Heart left ventricle (tissue), 16 donors: ENCODE results near the gene MOB1A. TPM values are rescaled to one million over a fixed set of nuclear protein-coding genes. Genes with fewer than 3 reads are reported as not detected.
"Not testable (repeated sequence)": the region's sequence is repeated elsewhere in the genome, so short reads cannot be mapped to it uniquely, and the experiment has no call there.

Source experiments
- ATAC-seq, 4 donors: fragments of 200-7000 bp; cut with Tn5 transposase; one replicate each; pipeline ENCODE4 v1.9.1; 2020 to 2022; ENCODE audit warnings: moderate library complexity in 4 of 4, mild to moderate bottlenecking in 3 of 4, moderate number of reproducible peaks in 1 of 4
- DNase-seq, 5 donors: peaks; one replicate each; pipeline ENCODE4 v3.0.0-alpha.2; 2020
- H3K27ac ChIP-seq, 12 donors: fragments of 200-600 bp; sonication (generic) in 4 of 12; one replicate each; pipeline versions ENCODE4 v1.5.0 to v1.8.0; 2016 to 2022; ENCODE audit warnings: mild to moderate bottlenecking in 2 of 12
- H3K27me3 ChIP-seq, 9 donors: fragments of 200-600 bp; sonication (generic) in 2 of 9; one replicate each; pipeline versions ENCODE4 v1.5.1 to v1.8.0; 2016 to 2022; ENCODE audit warnings: mild to moderate bottlenecking in 3 of 9
- H3K36me3 ChIP-seq, 9 donors: fragments of 200-600 bp; sonication (generic) in 2 of 9; one replicate each; pipeline versions ENCODE4 v1.5.0 to v1.8.0; 2018 to 2022; ENCODE audit warnings: mild to moderate bottlenecking in 2 of 9
- H3K4me1 ChIP-seq, 12 donors: fragments of 200-600 bp; sonication (generic) in 4 of 12; one replicate each; pipeline versions ENCODE4 v1.5.0 to v1.8.0; 2016 to 2022; ENCODE audit warnings: mild to moderate bottlenecking in 3 of 12
- H3K4me3 ChIP-seq, 12 donors: fragments of 200-600 bp; sonication (generic) in 4 of 12; one replicate each; pipeline versions ENCODE4 v1.5.0 to v1.8.0; 2017 to 2022; ENCODE audit warnings: mild to moderate bottlenecking in 9 of 12, moderate library complexity in 4 of 12
- H3K9me3 ChIP-seq, 12 donors: fragments of 200-600 bp; sonication (generic) in 4 of 12; one replicate each; pipeline versions ENCODE4 v1.5.0 to v1.8.0; 2016 to 2022; ENCODE audit warnings: mild to moderate bottlenecking in 1 of 12
- CTCF ChIP-seq, 12 donors: fragments of 200-600 bp; sonication (generic) in 4 of 12; IDR thresholded peaks; one replicate each; pipeline versions ENCODE4 v1.5.0 to v1.8.0; 2018 to 2022; ENCODE audit warnings: antibody characterized with exemption in 12 of 12, mild to moderate bottlenecking in 5 of 12
- POLR2A ChIP-seq, 2 donors: fragments of 450-650 bp; IDR thresholded peaks; one replicate each; pipeline ENCODE4 v1.6.1; 2017; ENCODE audit warnings: antibody characterized with exemption in 2 of 2, mild to moderate bottlenecking in 2 of 2, moderate library complexity in 2 of 2
- whole genome bisulfite sequencing, 4 donors: extraction: QIAGEN DNeasy Blood & Tissue Kit in 2 of 4; methylation state at CpG; one replicate each; pipeline versions ENCODE4 v1.1.5 to v1.1.7; 2013 to 2018; 5-methylcytosine and 5-hydroxymethylcytosine counted together
- intact Hi-C, 10 donors: fragments of 100-400 bp; cut with DNase I; formaldehyde crosslinking; loops; one replicate each; pipeline versions ENCODE4 v1.11.1 to v1.14.2; 2022
- polyA plus RNA-seq, 2 donors: library from polyadenylated mRNA; stranded (reverse); fragments of 200-250 nt; gene quantifications; one replicate each; pipeline ENCODE4 v1.2.3, GENCODE V29; 2013
- total RNA-seq, 9 donors: library from RNA; depleted of rRNA in 2 of 9; stranded (reverse); fragments of >200 nt in 2 of 9; fragmentation: NEBNext Ultra II Directional in 3 of 9; extraction: Animal tissue kit (Norgen Biotek cat#: 25700) in 3 of 9; gene quantifications; one replicate each; pipeline versions ENCODE4 v1.1.0 to v1.2.4, GENCODE V29; 2016 to 2023
- donor health status: ischemic (EF 13 %, LVEDD 7.1; RV severe dilation, severe dysfunction).
- donor health status: healthy with polysubstance abuse.
- donor health status: DM: no; HTN: yes; CAD: no.
- donor health status: DM: no; HTN: no; CAD: no.
- donor health status: ischemic (EF 25% LVEDD 6.9; RV normal size, moderate dysfunction).
- donor health status: ischemic (EF 25% LVEDD 5.7; RV mildly dilated, moderate dysfunction).
- donor health status: healthy.
- donor health status: DM: yes; HTN: yes; CAD: no.
- donor health status: ischemic (EF 35%, LVEDD 5.7; RV mildly dilated, moderate dysfunction).
- donor health status: nonischemic (EF 11% LVEDD 7.7; RV severe dilation, severe dysfunction).
- donor health status: DM: yes; HTN: yes; CAD: no.
- donor health status: PGD.
- donor health status: ischemic (EF 29% LVEDD 5.4; RV normal size, mild dysfunction).
- donor health status: nonischemic (EF 23%, LVEDD 6.1; RV moderate dilation, normal function).

Gene MOB1A
- total and polyA plus RNA-seq, 11 donors = 15.0 to 104 (median 53.5) TPM

GRCh38 chr2:74137651-74138599, 40.8 kb downstream of the MOB1A start:
- TF ChIP-seq CTCF (IDR thresholded peaks at IDR 0.05) (no peak), POLR2A (IDR thresholded peaks at IDR 0.05) (no peak)
- Histone ChIP-seq H3K9me3 (peaks cover 0 to 3% (median 0%) of the 10 kb centered on the region in 12 donors), H3K27ac (no peak overlapping the region), H3K4me1 (no peaks in the 10 kb centered on the region), H3K36me3 (peaks cover 0 to 42% (median 34%) of the 10 kb centered on the region in 9 donors), H3K4me3 (no peak overlapping the region), H3K27me3 (no peaks in the 10 kb centered on the region)
- DNase-seq (no peak), ATAC-seq (peak in 1 of 4 donors; percentile 14)
- 87 to 95% (median 94%) methylated on average over 11 of the region's 11 CpGs for WGBS, 4 donors
- intact Hi-C loops = no loop called here

GRCh38 chr2:74131901-74132300, 46.8 kb downstream of the MOB1A start:
- Histone ChIP-seq H3K36me3 (peaks cover 0 to 19% (median 12%) of the 10 kb centered on the region in 9 donors), H3K4me3 (no peak overlapping the region), H3K27me3 (peaks cover 0 to 19% (median 0%) of the 10 kb centered on the region in 9 donors), H3K9me3 (peaks cover 0 to 3% (median 0%) of the 10 kb centered on the region in 12 donors), H3K27ac (no peak overlapping the region), H3K4me1 (no peaks in the 10 kb centered on the region)
- ATAC-seq (no peak), DNase-seq (no peak)
- intact Hi-C loops = no loop called here
- 86 to 94% (median 90%) methylated on average over 5 of the region's 5 CpGs for WGBS, 4 donors
- TF ChIP-seq POLR2A (IDR thresholded peaks at IDR 0.05) = no peak
- no peak for TF ChIP-seq CTCF (IDR thresholded peaks at IDR 0.05)

- TF ChIP-seq CTCF (IDR thresholded peaks at IDR 0.05) (no peak), POLR2A (IDR thresholded peaks at IDR 0.05) (no peak)
- H3K4me3 ChIP-seq = no peak overlapping the region
- peaks cover 0 to 19% (median 12%) of the 10 kb centered on the region in 9 donors for H3K36me3 ChIP-seq
- H3K9me3 ChIP-seq = peaks cover 0 to 3% (median 0%) of the 10 kb centered on the region in 12 donors
- ATAC-seq (peak in 1 of 4 donors; percentile 20), DNase-seq (no peak)
- H3K4me1 ChIP-seq = no peaks in the 10 kb centered on the region
- WGBS, 4 donors = 33 to 53% (median 48%) methylated on average over 41 of the region's 41 CpGs
- no peak overlapping the region for H3K27ac ChIP-seq
- H3K27me3 ChIP-seq = peaks cover 0 to 19% (median 0%) of the 10 kb centered on the region in 9 donors
- intact Hi-C loops = no loop called here
Measured at GRCh38 chr2:74130211-74130995, 48.3 kb downstream of the MOB1A start.

- Histone ChIP-seq H3K36me3 (no peaks in the 10 kb centered on the region), H3K4me1 (no peaks in the 10 kb centered on the region), H3K27me3 (peaks cover 0 to 19% (median 0%) of the 10 kb centered on the region in 9 donors), H3K9me3 (peaks cover 0 to 2% (median 0%) of the 10 kb centered on the region in 12 donors), H3K27ac (no peak overlapping the region), H3K4me3 (no peak overlapping the region)
- DNase-seq (no peak), ATAC-seq (no peak)
- TF ChIP-seq CTCF (IDR thresholded peaks at IDR 0.05) (no peak), POLR2A (IDR thresholded peaks at IDR 0.05) (no peak)
- WGBS, 4 donors = 81 to 88% (median 85%) methylated on average over 3 of the region's 3 CpGs
- intact Hi-C loops = no loop called here
Measured at GRCh38 chr2:74128206-74128605, 50.5 kb downstream of the MOB1A start.

- intact Hi-C loops, DNase-seq, H3K27ac ChIP-seq, H3K36me3 ChIP-seq, H3K27me3 ChIP-seq, ATAC-seq, H3K4me3 ChIP-seq: not testable (repeated sequence)
- 90 to 99% (median 97%) methylated on average over 6 to 29 of the region's 29 CpGs for WGBS, 4 donors
- Histone ChIP-seq H3K9me3 (peaks cover 0 to 22% (median 0%) of the 10 kb centered on the region in 12 donors), H3K4me1 (peaks cover 0 to 13% (median 2%) of the 10 kb centered on the region in 12 donors)
Measured at GRCh38 chr2:74123955-74124354, 54.7 kb downstream of the MOB1A start.

GRCh38 chr2:74121846-74122245, 56.8 kb downstream of the MOB1A start:
- Histone ChIP-seq H3K9me3 (peaks cover 0 to 22% (median 0%) of the 10 kb centered on the region in 12 donors), H3K4me1 (peaks cover 0 to 13% (median 2%) of the 10 kb centered on the region in 12 donors)
- WGBS, 4 donors = 95 to 100% (median 96%) methylated on average over 1 of the region's 1 CpG
- not testable (repeated sequence) for H3K27ac ChIP-seq, DNase-seq, H3K27me3 ChIP-seq, H3K36me3 ChIP-seq, ATAC-seq, H3K4me3 ChIP-seq
- intact Hi-C loops = loop anchor here in 1 of 10 donors (2.0 kb wide), 1 partner anchor 57 kb away; the partner anchor contains the start of gene MOB1A
